HG02852 (cell line): ENCODE results near the gene TMEM126B.
"Not testable (repeated sequence)": the region's sequence is repeated elsewhere in the genome, so short reads cannot be mapped to it uniquely, and the experiment has no call there.

Experiments used
- ATAC-seq: cut with Tn5 transposase; IDR thresholded peaks from one replicate; pipeline ENCODE4 v1.9.1; 2021; ENCODE audit warnings: mild to moderate bottlenecking, moderate library complexity; ENCODE audit not compliant: unreplicated experiment

Gene TMEM126B

DNA sequence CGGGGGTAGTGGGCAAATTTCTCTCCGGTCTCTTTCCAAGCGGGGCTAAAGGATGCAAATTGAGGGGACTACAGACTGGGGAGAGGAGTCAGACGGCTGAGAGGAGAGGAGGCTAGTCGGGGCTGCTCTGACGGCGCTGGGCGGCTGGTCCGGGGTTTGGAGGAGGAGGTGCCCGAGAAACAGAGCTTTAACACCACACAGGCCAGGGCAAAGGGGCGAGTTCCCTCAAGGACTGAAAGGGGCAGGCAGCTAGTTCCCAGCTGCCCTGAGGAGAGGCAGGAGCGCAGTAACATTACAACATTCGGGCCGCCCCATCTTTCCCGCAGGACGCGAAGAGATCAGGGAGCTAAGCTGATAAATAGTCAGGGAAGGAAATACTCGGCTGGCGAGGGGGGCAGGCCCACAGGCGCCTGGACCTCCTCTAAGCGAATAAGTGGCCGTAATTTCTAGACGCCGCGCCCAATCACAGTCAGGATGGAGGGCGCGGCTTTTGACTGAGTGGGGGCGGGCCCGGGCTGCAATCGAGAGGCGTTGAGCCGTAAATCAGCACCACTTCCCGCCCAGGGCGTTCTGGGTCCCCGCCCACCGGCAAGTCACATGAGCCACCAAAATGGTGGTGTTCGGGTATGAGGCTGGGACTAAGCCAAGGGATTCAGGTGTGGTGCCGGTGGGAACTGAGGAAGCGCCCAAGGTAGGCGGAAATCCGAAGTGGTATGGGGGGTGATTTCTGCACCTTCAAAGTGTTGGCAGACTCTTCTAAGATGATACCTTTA, at the start of gene TMEM126B:
TMEM126B (plus strand) TSS at position 596 of the 773 bp plus-strand sequence; CDS start at position 611, 15 bp downstream.
- peak; percentile 99 for ATAC-seq

DNA sequence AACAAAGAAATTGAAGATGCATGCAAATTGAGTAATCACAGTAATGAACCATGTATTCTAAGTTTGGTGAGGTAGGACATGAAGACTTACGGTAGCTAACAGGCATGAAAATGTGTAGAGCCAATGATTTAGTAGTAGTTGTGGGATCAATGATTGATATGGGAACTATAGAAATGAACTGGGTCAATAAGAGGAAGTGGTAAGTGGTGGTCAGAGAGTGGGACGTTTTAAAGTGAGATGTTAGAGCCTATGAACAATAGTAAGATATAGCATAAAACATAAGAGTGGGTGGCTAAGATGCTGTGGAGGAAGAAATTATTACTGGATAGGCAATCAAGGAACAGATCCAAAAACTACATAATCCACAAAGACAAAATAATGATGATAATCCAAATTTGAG, 46.3 kb upstream of the TMEM126B start:
- ATAC-seq, result no peak

- no peak for ATAC-seq
These were observed 39.0 kb upstream of the TMEM126B start for GRCh38 chr11:85589373-85589772.

DNA sequence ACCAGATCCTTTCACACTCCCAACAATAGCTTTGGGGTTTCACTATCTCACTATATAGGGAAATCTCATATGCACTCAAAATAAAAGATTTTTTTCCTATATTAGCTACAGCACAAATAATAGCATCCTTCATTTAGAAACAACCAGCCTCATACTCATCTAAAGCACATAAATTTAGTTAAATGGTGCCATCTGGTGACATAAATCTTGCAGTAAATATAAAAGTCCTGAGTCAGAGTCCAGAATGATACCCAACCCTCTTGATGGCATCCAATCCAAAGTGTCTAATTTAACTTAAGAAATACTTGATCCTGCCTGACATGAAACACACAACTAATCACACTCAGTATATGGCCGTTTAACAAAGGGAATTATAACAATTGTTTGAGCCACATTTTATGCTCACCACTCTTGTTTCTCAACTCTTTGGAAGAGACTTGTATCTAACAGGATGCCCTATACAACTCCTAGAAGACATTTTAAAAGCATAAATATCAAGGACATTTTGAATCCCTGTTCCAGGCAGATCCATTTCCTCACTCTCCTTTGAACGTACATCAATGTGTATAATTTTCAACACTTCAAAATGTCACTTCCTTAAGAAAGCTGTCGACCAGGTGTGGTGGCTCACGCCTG, 37.4 kb upstream of the TMEM126B start:
- no peak for ATAC-seq

- ATAC-seq, result peak; percentile 72
These were observed 33.0 kb upstream of the TMEM126B start for GRCh38 chr11:85595285-85595884.

GRCh38 chr11:85596886-85597285, 31.5 kb upstream of the TMEM126B start:
- ATAC-seq, result no peak

DNA sequence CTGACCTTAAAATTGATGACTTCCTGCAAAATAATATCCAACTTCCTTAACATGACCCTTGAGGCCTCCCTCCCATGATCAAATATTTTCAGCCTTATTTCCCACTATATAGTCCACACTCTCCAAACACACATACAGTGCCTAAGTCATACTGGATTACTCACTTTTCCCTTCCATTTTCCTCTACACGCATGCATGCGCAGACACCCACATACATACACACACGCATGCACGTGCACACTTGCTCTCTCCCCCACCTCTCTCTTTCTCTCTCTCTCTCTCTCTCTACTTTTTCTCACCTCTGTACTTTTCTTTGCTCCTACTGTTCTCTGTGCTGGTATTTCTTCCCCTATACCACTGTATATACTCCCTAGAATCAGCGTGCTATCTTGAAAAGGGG, 29.3 kb upstream of the TMEM126B start:
- ATAC-seq, result no peak

DNA sequence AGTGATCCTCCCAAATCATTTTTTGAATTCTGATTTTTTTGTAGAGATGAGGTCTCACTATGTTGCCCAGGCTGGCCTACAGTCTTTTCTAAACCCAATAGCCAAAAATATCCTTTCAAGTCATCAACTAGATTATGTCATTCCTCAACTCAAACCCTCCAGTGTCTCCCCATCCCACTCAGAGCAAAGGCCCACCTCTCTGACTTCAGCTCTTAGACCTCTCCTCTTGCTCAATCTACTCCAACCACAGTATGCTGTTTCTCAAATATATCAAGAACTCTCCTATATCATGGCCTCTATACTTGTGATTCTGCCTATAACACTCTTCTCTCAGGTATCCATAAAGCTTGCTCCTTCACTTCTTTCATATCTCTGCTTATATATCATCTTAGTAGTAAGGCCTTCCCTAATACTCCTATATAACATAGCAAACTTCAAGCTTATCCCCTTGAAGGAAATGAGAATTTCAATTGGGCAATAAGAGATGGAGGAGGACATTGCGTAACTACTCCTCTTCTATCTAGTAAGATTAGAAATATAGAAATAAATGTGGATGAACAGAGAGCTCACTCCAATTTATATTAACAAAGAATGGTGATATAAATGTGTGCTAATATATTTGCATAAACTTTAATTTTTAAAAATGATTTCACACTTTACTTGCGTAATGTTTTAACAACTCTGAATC, 25.7 kb upstream of the TMEM126B start:
- ATAC-seq, result no peak

- no peak for ATAC-seq
These were observed 25.2 kb upstream of the TMEM126B start for GRCh38 chr11:85603220-85603619.

DNA sequence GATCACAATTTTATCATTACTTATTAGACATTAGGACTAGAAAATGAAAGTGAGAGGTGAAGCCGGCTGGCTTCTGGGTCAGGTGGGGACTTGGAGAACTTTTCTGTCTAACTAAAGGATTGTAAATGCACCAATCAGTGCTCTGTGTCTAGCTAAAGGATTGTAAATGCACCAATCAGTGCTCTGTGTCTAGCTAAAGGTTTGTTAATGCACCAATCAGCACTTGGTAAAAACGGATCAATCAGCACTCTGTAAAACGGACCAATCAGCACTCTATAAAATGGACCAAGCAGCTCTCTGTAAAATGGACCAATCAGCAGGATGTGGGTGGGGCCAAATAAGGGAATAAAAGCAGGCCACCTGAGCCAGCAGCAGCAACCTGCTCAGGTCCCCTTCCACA, 22.2 kb upstream of the TMEM126B start:
- not testable (repeated sequence) for ATAC-seq

DNA sequence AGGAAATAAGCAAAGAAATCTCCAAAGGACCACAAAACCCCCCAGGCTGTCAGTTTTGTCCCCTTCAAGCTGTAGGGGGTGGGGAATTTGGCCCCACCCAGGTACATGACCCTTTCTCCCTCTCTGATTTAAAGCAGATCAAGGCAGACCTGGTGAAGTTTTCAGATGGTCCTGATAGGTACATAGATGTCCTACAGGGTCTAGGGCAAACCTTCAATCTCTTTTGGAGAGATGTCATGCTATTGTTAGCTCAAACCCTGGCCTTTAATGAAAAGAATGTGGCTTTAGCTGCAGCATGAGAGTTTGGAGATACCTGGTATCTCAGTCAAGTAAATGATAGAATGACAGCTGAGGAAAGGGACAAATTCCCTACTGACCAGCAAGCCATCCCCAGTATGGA, 19.8 kb upstream of the TMEM126B start:
- ATAC-seq, result not testable (repeated sequence)

- not testable (repeated sequence) for ATAC-seq
These were observed 19.1 kb upstream of the TMEM126B start for GRCh38 chr11:85609286-85609685.

GRCh38 chr11:85611643-85612042, 16.8 kb upstream of the TMEM126B start:
- not testable (repeated sequence) for ATAC-seq

- ATAC-seq, result no peak
These were observed 8.9 kb upstream of the TMEM126B start for GRCh38 chr11:85619499-85619898.

- no peak for ATAC-seq
These were observed 8.1 kb upstream of the TMEM126B start for GRCh38 chr11:85620256-85620655.

DNA sequence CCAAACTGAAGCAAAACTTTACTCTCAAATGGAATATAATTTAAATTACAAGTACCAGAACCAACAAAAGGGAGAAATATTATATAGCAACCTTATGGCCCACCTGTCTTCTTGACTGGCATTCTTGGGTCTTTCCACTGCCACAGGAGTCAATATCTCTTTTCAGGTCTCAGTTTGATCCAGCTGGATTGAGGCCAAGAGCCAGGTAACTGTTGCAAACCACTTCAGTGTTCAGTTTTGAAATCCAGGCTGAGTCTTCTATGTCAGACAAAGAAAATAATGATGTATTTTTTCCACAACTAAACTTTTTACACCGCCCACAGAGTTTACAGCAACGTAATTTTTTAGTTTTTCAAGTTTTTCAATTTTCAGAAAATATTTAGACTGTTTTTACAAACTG, 1.9 kb upstream of the TMEM126B start:
- no peak for ATAC-seq

DNA sequence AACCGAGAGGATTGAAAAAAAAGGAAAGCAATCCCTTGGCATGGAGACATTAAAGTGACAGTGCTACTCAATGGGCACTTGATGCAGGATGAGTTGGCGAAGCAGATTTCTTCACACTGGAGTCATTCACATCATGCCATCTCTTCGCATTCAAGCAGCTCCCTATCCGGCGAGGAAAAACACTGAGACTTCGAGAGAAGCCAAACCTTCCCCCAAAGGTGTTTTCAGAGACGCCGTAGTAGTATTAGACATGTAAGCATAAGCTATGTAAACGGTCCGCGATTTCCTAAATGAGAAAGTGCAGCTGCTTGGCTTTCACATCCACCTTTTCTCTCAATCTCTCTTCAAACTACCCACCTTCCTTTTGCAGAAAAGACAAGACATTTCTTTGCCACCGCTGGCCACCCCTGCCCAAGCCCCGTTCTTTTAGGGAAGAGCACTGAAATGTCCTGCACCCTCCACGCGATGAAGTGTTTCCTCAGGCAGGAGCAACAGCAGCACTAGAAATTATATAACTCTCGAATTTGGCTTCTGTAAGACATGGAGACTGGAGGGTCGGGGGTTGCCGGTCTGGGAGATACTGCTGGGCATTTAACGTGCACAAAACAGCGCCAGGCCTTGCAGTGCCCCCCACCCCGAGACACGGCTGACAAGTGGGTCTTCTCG, 928 bp upstream of the TMEM126B start, which contains the start of gene DLG2:
DLG2 (minus strand) TSS at position 13 of the 666 bp plus-strand sequence.
- ATAC-seq, result peak; percentile 2

GRCh38 chr11:85628771-85629341, 463 bp downstream of the TMEM126B start:
- ATAC-seq, result peak; percentile 9

- no peak for ATAC-seq
These were observed 6.4 kb downstream of the TMEM126B start for GRCh38 chr11:85634747-85635146.

GRCh38 chr11:85643191-85643614, 14.8 kb downstream of the TMEM126B start:
- ATAC-seq, result no peak
